BJ (cell line): Measurements from ENCODE around the gene RNF13. TPM values are rescaled to one million over a fixed set of nuclear protein-coding genes. Genes with fewer than 3 reads are reported as not detected.

Experiments
- CTCF ChIA-PET: fragments of 350-600 bp; formaldehyde crosslinking; extraction: SDS; loops from one replicate; lab custom pipeline; 2021; ENCODE audit warnings: antibody characterized with exemption, inconsistent platforms; lab: Yijun Ruan, JAX
- POLR2A ChIA-PET: fragments of 300-600 bp; sonication (Branson Sonifier 250); formaldehyde crosslinking; extraction: SDS; loops from one replicate; lab custom pipeline; 2021; ENCODE audit warnings: antibody characterized with exemption; lab: Charles Lee
- DNase-seq: peaks from one replicate; pipeline ENCODE4 v3.0.0-alpha.2; 2011; ENCODE audit warnings: low read depth
- H3K27me3 ChIP-seq: 2 replicates; pipeline ENCODE4 v1.6.0; 2011; ENCODE audit warnings: low read length; ENCODE audit not compliant: control insufficient read depth, insufficient read depth
- H3K36me3 ChIP-seq: 2 replicates; pipeline ENCODE4 v1.5.1; 2011; ENCODE audit warnings: low read length; ENCODE audit not compliant: control insufficient read depth, insufficient read depth
- H3K4me3 ChIP-seq: 2 replicates; pipeline ENCODE4 v1.5.1; 2011; ENCODE audit warnings: low read depth, mild to moderate bottlenecking, control low read depth, low read length
- polyA plus RNA-seq: library from polyadenylated mRNA; depleted of rRNA; stranded (reverse); fragments of >200 nt; gene quantifications from 2 replicates; pipeline ENCODE4 v1.2.3, GENCODE V29; 2011; rRNA removed
- small RNA-seq: library from RNA; depleted of rRNA; stranded (forward); fragments of <200 nt; gene quantifications from one replicate; pipeline ENCODE3, GENCODE V24; 2012; ENCODE audit warnings: low replicate concordance, low read depth; ENCODE audit not compliant: insufficient read length
- TF ChIP-seq, protein P1 (sequence below): IDR thresholded peaks from 2 replicates; pipeline ENCODE4 v1.5.1; 2011; ENCODE audit warnings: low read depth, mild to moderate bottlenecking, control low read depth, inconsistent platforms, low read length, moderate library complexity; ENCODE audit not compliant: insufficient read depth

The RNF13 gene
- polyA plus RNA-seq, 1 experiment: 30.7 TPM

DNA sequence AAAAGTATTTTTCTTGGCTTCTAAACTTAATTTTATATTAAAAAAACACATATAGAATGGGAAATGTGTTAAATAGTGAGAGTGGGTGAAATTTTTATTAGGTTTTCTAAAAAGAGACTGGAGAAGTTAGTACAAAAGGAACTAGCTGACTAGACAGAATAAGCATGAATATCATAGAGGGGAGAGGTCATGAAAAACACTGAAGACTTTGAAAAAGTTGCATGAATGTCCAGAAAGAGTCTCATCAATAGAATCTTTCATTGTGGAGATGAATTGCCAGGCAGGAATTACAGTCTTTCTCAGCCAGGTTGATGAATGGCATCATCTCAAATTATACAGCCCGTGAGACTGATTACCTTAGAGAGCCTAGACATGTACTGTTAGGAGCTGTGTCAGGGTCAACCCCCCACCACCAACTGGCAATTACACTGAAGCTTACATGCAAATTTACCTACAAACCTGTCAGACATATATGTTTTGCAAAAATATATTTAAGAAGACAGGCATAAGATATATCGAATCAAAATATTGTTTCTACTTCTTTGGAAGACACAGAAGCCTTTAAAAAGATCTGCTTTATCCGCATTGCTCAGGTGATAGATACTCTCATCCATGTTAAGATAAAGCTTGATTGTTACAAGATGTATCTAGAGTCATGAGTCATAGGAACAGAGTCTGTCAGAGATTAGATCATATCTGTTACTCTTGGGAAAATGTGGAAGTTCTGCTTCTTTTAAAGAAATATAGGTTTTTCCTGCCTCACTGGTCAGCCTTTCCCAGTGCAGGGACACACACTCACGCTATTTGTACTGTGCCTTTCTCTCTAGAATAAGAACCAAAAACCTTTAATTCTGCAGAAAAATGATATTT, 192.5 kb downstream of the RNF13 start:
- POLR2A ChIA-PET: no interaction called here

DNA sequence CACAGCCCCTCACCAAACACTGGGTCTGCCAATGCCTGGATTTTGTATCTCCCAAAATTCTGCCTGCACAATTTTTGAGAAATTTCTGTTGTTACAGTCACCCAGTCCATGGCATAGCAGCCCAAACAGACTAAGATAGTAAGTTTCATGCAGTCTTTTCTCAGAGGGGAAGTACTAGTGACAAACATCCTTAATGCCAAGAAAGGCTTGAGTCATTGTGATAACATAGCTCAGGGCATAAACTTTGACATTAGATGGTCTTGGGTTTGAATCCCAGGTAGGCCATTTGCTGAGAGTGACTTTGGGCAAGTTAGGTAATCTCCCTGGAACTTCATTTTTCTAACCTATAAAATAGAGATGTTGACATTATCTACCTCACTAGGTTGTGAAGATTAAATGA, 193.8 kb downstream of the RNF13 start:
- Histone ChIP-seq H3K36me3 (no peaks in the 10 kb centered on the region), H3K27me3 (no peaks in the 10 kb centered on the region), H3K4me3 (no peak overlapping the region)
- POLR2A ChIA-PET: no interaction called here
- CTCF ChIA-PET: no interaction called here
- DNase-seq: no peak
- TF ChIP-seq, protein P1, sequence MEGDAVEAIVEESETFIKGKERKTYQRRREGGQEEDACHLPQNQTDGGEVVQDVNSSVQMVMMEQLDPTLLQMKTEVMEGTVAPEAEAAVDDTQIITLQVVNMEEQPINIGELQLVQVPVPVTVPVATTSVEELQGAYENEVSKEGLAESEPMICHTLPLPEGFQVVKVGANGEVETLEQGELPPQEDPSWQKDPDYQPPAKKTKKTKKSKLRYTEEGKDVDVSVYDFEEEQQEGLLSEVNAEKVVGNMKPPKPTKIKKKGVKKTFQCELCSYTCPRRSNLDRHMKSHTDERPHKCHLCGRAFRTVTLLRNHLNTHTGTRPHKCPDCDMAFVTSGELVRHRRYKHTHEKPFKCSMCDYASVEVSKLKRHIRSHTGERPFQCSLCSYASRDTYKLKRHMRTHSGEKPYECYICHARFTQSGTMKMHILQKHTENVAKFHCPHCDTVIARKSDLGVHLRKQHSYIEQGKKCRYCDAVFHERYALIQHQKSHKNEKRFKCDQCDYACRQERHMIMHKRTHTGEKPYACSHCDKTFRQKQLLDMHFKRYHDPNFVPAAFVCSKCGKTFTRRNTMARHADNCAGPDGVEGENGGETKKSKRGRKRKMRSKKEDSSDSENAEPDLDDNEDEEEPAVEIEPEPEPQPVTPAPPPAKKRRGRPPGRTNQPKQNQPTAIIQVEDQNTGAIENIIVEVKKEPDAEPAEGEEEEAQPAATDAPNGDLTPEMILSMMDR: no peak

More for the DNA sequence above, 192.5 kb downstream of the RNF13 start:
- TF ChIP-seq, protein P1: no peak
- no peaks in the 10 kb centered on the region for H3K36me3 ChIP-seq
- H3K27me3 ChIP-seq: no peaks in the 10 kb centered on the region
- CTCF ChIA-PET: no interaction called here
- DNase-seq: peak; percentile 17
- no peak overlapping the region for H3K4me3 ChIP-seq

Small RNA genes lying within 50 kb of the gene (small RNA-seq; reads per million reads assigned to genes)
- not detected for gene RNU6-507P
- gene RNU6-720P: not detected

Other genes with a start within 250 kb of the RNF13 start
- 94.5 and 119 TPM in 2 replicates for gene WWTR1, start 155.2 kb upstream of the RNF13 start, polyA plus RNA-seq
- gene COMMD2, start 60.7 kb upstream of the RNF13 start, polyA plus RNA-seq: 31.2 and 39.8 TPM in 2 replicates
- not detected in 2 replicates for gene ANKUB1, start 20.7 kb upstream of the RNF13 start, polyA plus RNA-seq
- gene PFN2, start 157.7 kb downstream of the RNF13 start, polyA plus RNA-seq: 195 and 307 TPM in 2 replicates